NCI-H128 (cell line): ENCODE measurements around the gene RANBP1.

Experiments
- DNase-seq: peaks from one replicate; lab custom pipeline; 2025; ENCODE audit not compliant: unreplicated experiment; lab: John Stamatoyannopoulos, UW

RANBP1 gene

GRCh38 chr22:20107951-20108756, 7.8 kb upstream of the RANBP1 start:
- no peak for DNase-seq

- DNase-seq, result no peak
Observed at GRCh38 chr22:20108757-20109230, 7.1 kb upstream of the RANBP1 start.

GRCh38 chr22:20109411-20110358, 6.2 kb upstream of the RANBP1 start:
- no peak for DNase-seq

- DNase-seq, result no peak
Observed at GRCh38 chr22:20110359-20110985, 5.4 kb upstream of the RANBP1 start.

- no peak for DNase-seq
Observed at GRCh38 chr22:20111045-20111688, 4.7 kb upstream of the RANBP1 start.

GRCh38 chr22:20111689-20112622, 3.9 kb upstream of the RANBP1 start:
- DNase-seq, result no peak

GRCh38 chr22:20112623-20113511, 3.0 kb upstream of the RANBP1 start:
- no peak for DNase-seq

- DNase-seq, result no peak
Observed at GRCh38 chr22:20113551-20114310, 2.2 kb upstream of the RANBP1 start.

- DNase-seq, result no peak
Observed at GRCh38 chr22:20114506-20115475, 1.1 kb upstream of the RANBP1 start.

- no peak for DNase-seq
Observed at GRCh38 chr22:20116376-20116950, 559 bp downstream of the RANBP1 start.

- peak; percentile 90 for DNase-seq
Observed at GRCh38 chr22:20116951-20117632, 1.2 kb downstream of the RANBP1 start, which contains the start of gene TRMT2A. Gene TRMT2A, minus strand, starts transcription at chr22:20117226. Its CDS starts 320 bp downstream, at chr22:20116906.

GRCh38 chr22:20117633-20118299, 1.9 kb downstream of the RANBP1 start:
- DNase-seq, result no peak

GRCh38 chr22:20118300-20119020, 2.6 kb downstream of the RANBP1 start:
- DNase-seq, result no peak

- DNase-seq, result no peak
Observed at GRCh38 chr22:20121856-20122415, 6.0 kb downstream of the RANBP1 start.
